HL-60 (cell line): ENCODE measurements around the gene LRRC32.

Source experiments
- CTCF ChIP-seq: IDR thresholded peaks from one replicate; pipeline ENCODE4 v1.5.1; 2011; ENCODE audit warnings: low read length, control low read depth, inconsistent platforms; ENCODE audit not compliant: insufficient read depth
- POLR2AphosphoS5 ChIP-seq: IDR thresholded peaks from 2 replicates; pipeline ENCODE4 v1.6.1; 2012; ENCODE audit warnings: low read depth
- TF ChIP-seq, protein P1 (sequence below): IDR thresholded peaks from 2 replicates; pipeline ENCODE4 v1.6.1; 2012; ENCODE audit warnings: low read depth; ENCODE audit not compliant: insufficient replicate concordance

DNA sequence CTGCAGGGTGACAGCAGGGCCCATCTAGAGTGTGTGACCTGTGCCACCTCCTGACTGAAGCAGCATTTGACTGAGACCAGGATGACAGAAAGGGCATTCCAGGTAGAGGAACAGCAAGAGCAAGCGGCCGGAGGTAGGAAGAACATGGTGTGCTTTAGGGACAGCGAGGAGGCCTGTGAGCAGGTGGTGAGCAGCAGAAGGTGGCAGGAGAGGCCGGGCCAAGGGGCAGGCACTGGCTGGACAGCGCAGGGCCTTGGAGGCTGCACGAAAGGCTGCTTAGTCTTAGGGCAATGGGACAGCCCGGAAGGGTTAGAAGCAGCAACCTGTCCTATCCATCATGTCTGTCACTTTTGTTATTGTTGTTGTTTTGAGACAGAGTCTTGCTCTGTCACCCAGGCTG is 17.6 kb upstream of the LRRC32 start:
- TF ChIP-seq CTCF: no peak
- TF ChIP-seq, protein P1, sequence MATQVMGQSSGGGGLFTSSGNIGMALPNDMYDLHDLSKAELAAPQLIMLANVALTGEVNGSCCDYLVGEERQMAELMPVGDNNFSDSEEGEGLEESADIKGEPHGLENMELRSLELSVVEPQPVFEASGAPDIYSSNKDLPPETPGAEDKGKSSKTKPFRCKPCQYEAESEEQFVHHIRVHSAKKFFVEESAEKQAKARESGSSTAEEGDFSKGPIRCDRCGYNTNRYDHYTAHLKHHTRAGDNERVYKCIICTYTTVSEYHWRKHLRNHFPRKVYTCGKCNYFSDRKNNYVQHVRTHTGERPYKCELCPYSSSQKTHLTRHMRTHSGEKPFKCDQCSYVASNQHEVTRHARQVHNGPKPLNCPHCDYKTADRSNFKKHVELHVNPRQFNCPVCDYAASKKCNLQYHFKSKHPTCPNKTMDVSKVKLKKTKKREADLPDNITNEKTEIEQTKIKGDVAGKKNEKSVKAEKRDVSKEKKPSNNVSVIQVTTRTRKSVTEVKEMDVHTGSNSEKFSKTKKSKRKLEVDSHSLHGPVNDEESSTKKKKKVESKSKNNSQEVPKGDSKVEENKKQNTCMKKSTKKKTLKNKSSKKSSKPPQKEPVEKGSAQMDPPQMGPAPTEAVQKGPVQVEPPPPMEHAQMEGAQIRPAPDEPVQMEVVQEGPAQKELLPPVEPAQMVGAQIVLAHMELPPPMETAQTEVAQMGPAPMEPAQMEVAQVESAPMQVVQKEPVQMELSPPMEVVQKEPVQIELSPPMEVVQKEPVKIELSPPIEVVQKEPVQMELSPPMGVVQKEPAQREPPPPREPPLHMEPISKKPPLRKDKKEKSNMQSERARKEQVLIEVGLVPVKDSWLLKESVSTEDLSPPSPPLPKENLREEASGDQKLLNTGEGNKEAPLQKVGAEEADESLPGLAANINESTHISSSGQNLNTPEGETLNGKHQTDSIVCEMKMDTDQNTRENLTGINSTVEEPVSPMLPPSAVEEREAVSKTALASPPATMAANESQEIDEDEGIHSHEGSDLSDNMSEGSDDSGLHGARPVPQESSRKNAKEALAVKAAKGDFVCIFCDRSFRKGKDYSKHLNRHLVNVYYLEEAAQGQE: no peak
- TF ChIP-seq POLR2AphosphoS5: no peak
